ENCODE data around the gene PHF12. TPM values are rescaled to one million over a fixed set of nuclear protein-coding genes. Genes with fewer than 3 reads are reported as not detected.
"Not testable (repeated sequence)": the region's sequence is repeated elsewhere in the genome, so short reads cannot be mapped to it uniquely, and the experiment has no call there.

Gene PHF12
- total RNA-seq, 1 experiment from 2014 or later = 37.6 TPM

DNA sequence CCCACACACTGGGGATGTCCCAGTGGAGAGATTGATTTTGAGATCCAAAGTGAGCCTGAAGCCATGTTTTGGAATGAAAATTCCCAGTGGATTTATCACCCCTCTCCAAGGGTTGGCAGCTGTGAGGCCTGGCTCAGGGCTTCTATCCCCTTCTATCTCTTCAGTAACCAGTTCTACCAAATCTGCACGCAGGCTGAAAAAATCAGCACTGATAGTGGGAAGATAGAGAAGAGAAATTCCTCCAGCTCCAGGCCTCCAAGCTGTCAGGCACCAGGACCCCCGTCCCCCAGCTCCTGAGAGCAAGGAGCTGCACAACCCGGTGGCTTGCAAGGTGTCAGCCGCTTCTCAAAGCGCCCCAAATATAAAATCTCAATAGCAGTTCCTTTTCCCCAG, 54.8 kb downstream of the PHF12 start:
- Mint-ChIP-seq H3K27me3 (ENCODE audit: insufficient read depth, unreplicated experiment) (no peaks in the 10 kb centered on the region), H3K36me3 (ENCODE audit: insufficient read depth, unreplicated experiment) (peaks cover 35% of the 10 kb centered on the region), H3K4me1 (ENCODE audit: insufficient read depth, unreplicated experiment) (peaks cover 24% of the 10 kb centered on the region), H3K9me3 (ENCODE audit: unreplicated experiment) (no peaks in the 10 kb centered on the region), H3K4me3 (ENCODE audit: unreplicated experiment) (peak overlapping the region; percentile 90), H3K27ac (ENCODE audit: low read depth, unreplicated experiment) (peak overlapping the region; percentile 93)
- TF ChIP-seq, protein P1, sequence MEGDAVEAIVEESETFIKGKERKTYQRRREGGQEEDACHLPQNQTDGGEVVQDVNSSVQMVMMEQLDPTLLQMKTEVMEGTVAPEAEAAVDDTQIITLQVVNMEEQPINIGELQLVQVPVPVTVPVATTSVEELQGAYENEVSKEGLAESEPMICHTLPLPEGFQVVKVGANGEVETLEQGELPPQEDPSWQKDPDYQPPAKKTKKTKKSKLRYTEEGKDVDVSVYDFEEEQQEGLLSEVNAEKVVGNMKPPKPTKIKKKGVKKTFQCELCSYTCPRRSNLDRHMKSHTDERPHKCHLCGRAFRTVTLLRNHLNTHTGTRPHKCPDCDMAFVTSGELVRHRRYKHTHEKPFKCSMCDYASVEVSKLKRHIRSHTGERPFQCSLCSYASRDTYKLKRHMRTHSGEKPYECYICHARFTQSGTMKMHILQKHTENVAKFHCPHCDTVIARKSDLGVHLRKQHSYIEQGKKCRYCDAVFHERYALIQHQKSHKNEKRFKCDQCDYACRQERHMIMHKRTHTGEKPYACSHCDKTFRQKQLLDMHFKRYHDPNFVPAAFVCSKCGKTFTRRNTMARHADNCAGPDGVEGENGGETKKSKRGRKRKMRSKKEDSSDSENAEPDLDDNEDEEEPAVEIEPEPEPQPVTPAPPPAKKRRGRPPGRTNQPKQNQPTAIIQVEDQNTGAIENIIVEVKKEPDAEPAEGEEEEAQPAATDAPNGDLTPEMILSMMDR (IDR thresholded peaks at IDR 0.05; ENCODE audit: unreplicated experiment) = no peak
- DNase-seq (ENCODE audit: unreplicated experiment) = peak; percentile 18
- intact Hi-C loops (cut with micrococcal nuclease) = loop anchor here (2.0 kb wide), 1 partner anchor 88 kb away; no protein-coding TSS in a partner anchor
- ChIA-PET POLR2A (interaction anchor here (0.7 to 5.6 kb wide), 20 partner anchors 9 to 259 kb away, joined by 3 to 64 read pairs (median 6); partner anchors contain the start of genes FAM222B, NEK8, PHF12 and RPL23A), CTCF (interaction anchor here (0.5 to 3.1 kb wide), 8 partner anchors 14 to 175 kb away, joined by 3 to 23 read pairs (median 5); partner anchors contain the start of gene FAM222B)
- BruUV-seq (replicated peaks) = TSS peak; percentile 32

DNA sequence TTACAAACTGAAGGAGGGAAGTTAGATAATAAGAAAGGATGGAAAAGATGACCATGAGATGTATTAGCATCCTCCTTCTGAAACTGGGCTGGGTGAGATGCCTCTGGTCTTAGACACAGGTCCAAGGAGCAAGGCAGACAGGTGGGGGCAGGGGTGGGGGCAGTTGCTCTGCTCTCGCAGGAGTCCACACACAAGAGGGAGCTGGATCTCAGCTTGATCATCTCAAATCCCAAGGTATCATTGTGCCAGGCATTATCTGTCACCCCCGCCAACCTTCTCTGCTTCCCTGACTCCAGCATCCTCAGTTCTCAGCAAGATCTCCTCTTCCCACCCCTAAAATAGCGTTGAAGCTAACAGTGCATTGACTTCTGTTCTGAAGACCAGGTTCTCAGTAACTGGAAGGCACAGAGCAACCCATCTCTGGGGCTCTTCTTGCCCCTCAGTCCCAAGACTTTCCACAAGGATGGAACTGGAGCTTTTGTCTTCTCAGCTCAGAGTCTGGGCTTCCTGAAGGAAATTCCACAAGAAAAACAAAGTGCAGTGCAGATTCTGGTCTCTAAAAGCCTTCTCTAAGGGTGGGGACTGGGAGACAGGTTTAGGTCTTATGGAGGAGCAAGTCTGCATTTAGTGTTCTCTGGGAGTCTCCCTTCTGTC, 55.4 kb downstream of the PHF12 start:
- TF ChIP-seq, protein P1 (IDR thresholded peaks at IDR 0.05; ENCODE audit: unreplicated experiment) = no peak
- Mint-ChIP-seq H3K27me3 (ENCODE audit: insufficient read depth, unreplicated experiment) (no peaks in the 10 kb centered on the region), H3K27ac (ENCODE audit: low read depth, unreplicated experiment) (peak overlapping the region; percentile 93), H3K9me3 (ENCODE audit: unreplicated experiment) (no peaks in the 10 kb centered on the region), H3K4me1 (ENCODE audit: insufficient read depth, unreplicated experiment) (peaks cover 23% of the 10 kb centered on the region), H3K4me3 (ENCODE audit: unreplicated experiment) (peak overlapping the region; percentile 90), H3K36me3 (ENCODE audit: insufficient read depth, unreplicated experiment) (peaks cover 40% of the 10 kb centered on the region)
- BruUV-seq (replicated peaks) = no TSS peak
- DNase-seq (ENCODE audit: unreplicated experiment) = no peak
- POLR2A ChIA-PET = interaction anchor here (0.7 to 5.6 kb wide), 19 partner anchors 8 to 259 kb away, joined by 3 to 64 read pairs (median 5); partner anchors contain the start of genes FAM222B, NEK8, PHF12 and RPL23A
- intact Hi-C loops (cut with micrococcal nuclease) = loop anchor here (2.0 kb wide), 1 partner anchor 87 kb away; no protein-coding TSS in a partner anchor
- CTCF ChIA-PET = interaction anchor here (0.5 to 3.1 kb wide), 9 partner anchors 14 to 228 kb away, joined by 3 to 23 read pairs (median 5); partner anchors contain the start of gene FAM222B

DNA sequence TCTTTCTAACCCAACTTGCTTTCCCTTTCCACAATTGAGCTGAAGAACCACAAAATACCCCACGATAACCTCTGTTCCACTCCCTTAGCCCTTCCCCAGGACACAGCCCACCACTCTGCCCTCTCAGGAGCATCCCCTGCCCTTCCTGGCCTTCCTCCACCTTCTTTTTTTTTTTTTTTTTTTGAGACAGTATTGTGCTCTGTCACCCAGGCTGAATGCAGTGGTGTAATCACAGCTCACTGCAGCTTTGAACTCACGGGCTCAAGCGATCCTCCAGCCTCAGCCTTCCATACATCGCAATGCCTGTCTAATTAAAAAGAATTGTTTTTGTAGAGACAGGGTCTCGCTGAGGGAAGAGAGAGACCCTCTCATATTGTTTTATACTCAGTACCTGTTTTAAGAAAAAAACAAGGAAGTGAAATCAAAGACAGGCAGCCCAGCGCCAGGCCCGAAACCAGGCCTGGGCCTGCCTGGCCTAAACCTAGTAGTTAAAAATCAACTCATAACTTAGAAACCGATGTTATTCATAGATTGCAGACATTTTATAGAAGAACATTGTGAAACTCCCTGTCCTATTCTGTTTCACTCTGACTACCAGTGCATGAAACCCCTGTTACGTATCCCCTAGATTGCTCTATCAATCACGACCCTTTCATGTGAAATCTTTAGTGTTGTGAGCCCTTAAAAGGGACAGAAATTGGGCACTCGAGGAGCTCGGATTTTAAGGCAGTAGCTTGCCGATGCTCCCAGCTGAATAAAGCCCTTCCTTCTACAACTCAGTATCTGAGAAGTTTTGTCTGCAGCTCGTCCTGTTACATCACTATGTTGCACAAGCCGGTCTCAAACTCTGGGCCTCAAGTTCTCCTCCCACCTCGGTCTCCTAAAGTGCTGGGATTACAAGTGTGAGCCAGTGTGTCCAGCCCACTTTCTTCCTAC, 57.8 kb downstream of the PHF12 start:
- ChIA-PET POLR2A (interaction anchor here (0.6 to 1.3 kb wide), 3 partner anchors 10 to 168 kb away, joined by 3 to 5 read pairs (median 3); no protein-coding TSS in a partner anchor), CTCF (interaction anchor here (0.6 to 3.2 kb wide), 7 partner anchors 9 to 143 kb away, joined by 3 to 14 read pairs (median 7); no protein-coding TSS in a partner anchor)
- Mint-ChIP-seq H3K36me3 (ENCODE audit: insufficient read depth, unreplicated experiment) (peaks cover 41% of the 10 kb centered on the region), H3K27ac (ENCODE audit: low read depth, unreplicated experiment) (peak overlapping the region; percentile 25), H3K4me1 (ENCODE audit: insufficient read depth, unreplicated experiment) (peaks cover 23% of the 10 kb centered on the region)
- intact Hi-C loops (cut with micrococcal nuclease); BruUV-seq (replicated peaks); H3K9me3 Mint-ChIP-seq (ENCODE audit: unreplicated experiment); H3K27me3 Mint-ChIP-seq (ENCODE audit: insufficient read depth, unreplicated experiment); H3K4me3 Mint-ChIP-seq (ENCODE audit: unreplicated experiment): not testable (repeated sequence)
- peak; percentile 32 for DNase-seq (ENCODE audit: unreplicated experiment)

DNA sequence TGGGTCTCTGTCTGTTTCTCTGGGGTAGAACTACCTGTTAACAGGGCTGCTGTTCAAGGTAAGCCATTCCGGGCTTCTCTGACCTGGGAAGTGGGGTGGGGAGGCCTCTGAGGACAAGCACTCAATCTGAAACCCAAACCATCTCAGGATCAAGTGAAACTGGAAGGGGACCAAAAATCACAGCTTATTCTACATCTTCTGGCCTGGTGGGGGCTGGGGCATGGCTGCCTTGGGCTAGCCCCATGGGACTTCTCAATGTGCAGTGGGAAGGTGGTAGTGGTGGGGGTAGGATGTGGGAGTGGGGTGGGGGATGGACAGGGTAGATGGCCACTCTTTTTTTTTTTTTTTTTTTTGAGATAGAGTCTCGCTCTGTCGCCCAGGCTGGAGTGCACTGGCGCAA, 59.3 kb downstream of the PHF12 start:
- Mint-ChIP-seq H3K9me3 (ENCODE audit: unreplicated experiment) (no peaks in the 10 kb centered on the region), H3K4me3 (ENCODE audit: unreplicated experiment) (no peak overlapping the region), H3K4me1 (ENCODE audit: insufficient read depth, unreplicated experiment) (peaks cover 23% of the 10 kb centered on the region), H3K27me3 (ENCODE audit: insufficient read depth, unreplicated experiment) (no peaks in the 10 kb centered on the region), H3K36me3 (ENCODE audit: insufficient read depth, unreplicated experiment) (peaks cover 41% of the 10 kb centered on the region), H3K27ac (ENCODE audit: low read depth, unreplicated experiment) (no peak overlapping the region)
- ChIA-PET CTCF (interaction anchor here (0.6 to 3.2 kb wide), 4 partner anchors 11 to 128 kb away, joined by 3 to 14 read pairs (median 6); no protein-coding TSS in a partner anchor), POLR2A (interaction anchor here (1.0 to 1.8 kb wide), 3 partner anchors 14 to 127 kb away, joined by 3 to 4 read pairs (median 3); no protein-coding TSS in a partner anchor)
- TF ChIP-seq, protein P1 (IDR thresholded peaks at IDR 0.05; ENCODE audit: unreplicated experiment) = no peak
- no TSS peak for BruUV-seq (replicated peaks)
- no peak for DNase-seq (ENCODE audit: unreplicated experiment)
- intact Hi-C loops (cut with micrococcal nuclease) = no loop called here

All from MCF 10A (cell line).